Measurements from ENCODE around the gene IDUA.

IDUA gene

DNA sequence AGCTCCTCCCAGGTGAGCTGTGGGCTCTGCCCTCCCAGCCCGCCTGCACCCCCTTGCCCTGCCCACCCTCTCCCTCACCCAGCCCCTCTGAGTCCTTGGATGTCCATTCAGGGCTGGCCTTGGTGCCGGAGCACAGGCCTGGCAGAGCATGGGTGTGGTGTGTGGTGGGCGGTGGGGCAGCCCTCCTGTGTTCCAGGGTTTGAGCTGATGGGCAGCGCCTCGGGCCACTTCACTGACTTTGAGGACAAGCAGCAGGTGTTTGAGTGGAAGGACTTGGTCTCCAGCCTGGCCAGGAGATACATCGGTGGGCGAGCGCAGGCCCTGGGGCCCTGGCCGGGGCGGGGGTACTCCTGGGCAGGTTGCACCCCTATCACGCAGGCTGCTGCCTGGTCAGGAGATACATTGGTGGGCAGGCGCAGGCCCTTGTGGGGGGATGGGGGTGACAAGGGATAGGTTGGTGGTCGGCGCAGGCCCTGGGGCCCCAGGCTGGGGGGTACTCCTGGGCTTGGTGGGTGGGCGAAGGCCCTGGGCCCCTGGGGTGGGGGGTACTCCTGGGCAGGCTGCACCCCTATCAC, 13.9 kb downstream of the IDUA start:
- DNase-seq (ENCODE audit: extremely low spot score) = no peak
- CTCF ChIA-PET = no interaction called here
- POLR2A ChIA-PET = no interaction called here
- TF ChIP-seq ELF4 (IDR thresholded peaks at IDR 0.05) (no peak), NFRKB (IDR thresholded peaks at IDR 0.05) (no peak), FOXK2 (IDR thresholded peaks at IDR 0.05) (no peak), FOXA1 (IDR thresholded peaks at IDR 0.05) (no peak), L3MBTL2 (conservative IDR thresholded peaks at IDR 0.05) (no peak), SP1 (IDR thresholded peaks at IDR 0.05) (no peak), LEF1 (IDR thresholded peaks at IDR 0.05; ENCODE audit: borderline replicate concordance) (no peak), CTBP1 (IDR thresholded peaks at IDR 0.05; ENCODE audit: borderline replicate concordance) (no peak), TARDBP (IDR thresholded peaks at IDR 0.05) (no peak), ZNF384 (IDR thresholded peaks at IDR 0.05) (no peak), ARNT (IDR thresholded peaks at IDR 0.05) (no peak), HDGF (IDR thresholded peaks at IDR 0.05; ENCODE audit: borderline replicate concordance) (no peak), FOXM1 (IDR thresholded peaks at IDR 0.05; ENCODE audit: borderline replicate concordance) (no peak), SUZ12 (IDR thresholded peaks at IDR 0.05) (no peak), BHLHE40 (IDR thresholded peaks at IDR 0.05; ENCODE audit: borderline replicate concordance) (no peak)
- TF ChIP-seq, protein P1, sequence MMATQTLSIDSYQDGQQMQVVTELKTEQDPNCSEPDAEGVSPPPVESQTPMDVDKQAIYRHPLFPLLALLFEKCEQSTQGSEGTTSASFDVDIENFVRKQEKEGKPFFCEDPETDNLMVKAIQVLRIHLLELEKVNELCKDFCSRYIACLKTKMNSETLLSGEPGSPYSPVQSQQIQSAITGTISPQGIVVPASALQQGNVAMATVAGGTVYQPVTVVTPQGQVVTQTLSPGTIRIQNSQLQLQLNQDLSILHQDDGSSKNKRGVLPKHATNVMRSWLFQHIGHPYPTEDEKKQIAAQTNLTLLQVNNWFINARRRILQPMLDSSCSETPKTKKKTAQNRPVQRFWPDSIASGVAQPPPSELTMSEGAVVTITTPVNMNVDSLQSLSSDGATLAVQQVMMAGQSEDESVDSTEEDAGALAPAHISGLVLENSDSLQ (IDR thresholded peaks at IDR 0.05) = no peak

DNA sequence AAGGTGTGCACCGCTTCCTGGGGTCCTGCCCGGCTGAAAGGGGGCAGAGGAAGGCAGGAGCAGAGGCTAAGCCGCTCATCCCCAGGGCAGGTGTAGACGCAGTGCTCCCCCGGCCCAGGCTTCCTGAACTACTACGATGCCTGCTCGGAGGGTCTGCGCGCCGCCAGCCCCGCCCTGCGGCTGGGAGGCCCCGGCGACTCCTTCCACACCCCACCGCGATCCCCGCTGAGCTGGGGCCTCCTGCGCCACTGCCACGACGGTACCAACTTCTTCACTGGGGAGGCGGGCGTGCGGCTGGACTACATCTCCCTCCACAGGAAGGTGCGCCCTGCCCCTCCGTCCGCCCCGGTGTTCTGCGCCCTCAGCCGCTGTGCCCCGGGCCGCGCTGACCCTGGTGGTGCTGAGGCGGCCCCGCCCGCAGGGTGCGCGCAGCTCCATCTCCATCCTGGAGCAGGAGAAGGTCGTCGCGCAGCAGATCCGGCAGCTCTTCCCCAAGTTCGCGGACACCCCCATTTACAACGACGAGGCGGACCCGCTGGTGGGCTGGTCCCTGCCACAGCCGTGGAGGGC, 14.8 kb downstream of the IDUA start:
- TF ChIP-seq ELF4 (IDR thresholded peaks at IDR 0.05) = no peak
- no peak for TF ChIP-seq ZNF384 (IDR thresholded peaks at IDR 0.05)
- no peak for TF ChIP-seq TARDBP (IDR thresholded peaks at IDR 0.05)
- TF ChIP-seq LEF1 (IDR thresholded peaks at IDR 0.05; ENCODE audit: borderline replicate concordance) = no peak
- no peak for TF ChIP-seq FOXA1 (IDR thresholded peaks at IDR 0.05)
- TF ChIP-seq CTBP1 (IDR thresholded peaks at IDR 0.05; ENCODE audit: borderline replicate concordance) = no peak
- POLR2A ChIA-PET = no interaction called here
- no peak for DNase-seq (ENCODE audit: extremely low spot score)
- CTCF ChIA-PET = no interaction called here

DNA sequence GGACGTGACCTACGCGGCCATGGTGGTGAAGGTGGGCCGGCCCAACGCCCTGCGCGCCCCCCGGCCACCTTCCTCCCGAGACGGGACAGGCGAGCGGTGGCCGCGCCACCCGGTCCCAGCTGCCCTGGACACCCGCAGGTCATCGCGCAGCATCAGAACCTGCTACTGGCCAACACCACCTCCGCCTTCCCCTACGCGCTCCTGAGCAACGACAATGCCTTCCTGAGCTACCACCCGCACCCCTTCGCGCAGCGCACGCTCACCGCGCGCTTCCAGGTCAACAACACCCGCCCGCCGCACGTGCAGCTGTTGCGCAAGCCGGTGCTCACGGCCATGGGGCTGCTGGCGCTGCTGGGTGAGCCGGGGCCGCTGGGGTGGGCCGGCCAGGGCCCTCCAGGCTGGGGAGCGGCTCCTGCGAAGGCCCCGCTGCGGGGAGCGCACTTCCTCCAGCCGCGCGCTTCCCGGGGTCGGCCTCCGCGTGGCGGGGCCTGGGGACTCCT, 15.3 kb downstream of the IDUA start:
- DNase-seq (ENCODE audit: extremely low spot score) = no peak
- CTCF ChIA-PET = no interaction called here
- no peak for TF ChIP-seq L3MBTL2 (conservative IDR thresholded peaks at IDR 0.05)
- TF ChIP-seq FOXM1 (IDR thresholded peaks at IDR 0.05; ENCODE audit: borderline replicate concordance) = no peak
- POLR2A ChIA-PET = no interaction called here

DNA sequence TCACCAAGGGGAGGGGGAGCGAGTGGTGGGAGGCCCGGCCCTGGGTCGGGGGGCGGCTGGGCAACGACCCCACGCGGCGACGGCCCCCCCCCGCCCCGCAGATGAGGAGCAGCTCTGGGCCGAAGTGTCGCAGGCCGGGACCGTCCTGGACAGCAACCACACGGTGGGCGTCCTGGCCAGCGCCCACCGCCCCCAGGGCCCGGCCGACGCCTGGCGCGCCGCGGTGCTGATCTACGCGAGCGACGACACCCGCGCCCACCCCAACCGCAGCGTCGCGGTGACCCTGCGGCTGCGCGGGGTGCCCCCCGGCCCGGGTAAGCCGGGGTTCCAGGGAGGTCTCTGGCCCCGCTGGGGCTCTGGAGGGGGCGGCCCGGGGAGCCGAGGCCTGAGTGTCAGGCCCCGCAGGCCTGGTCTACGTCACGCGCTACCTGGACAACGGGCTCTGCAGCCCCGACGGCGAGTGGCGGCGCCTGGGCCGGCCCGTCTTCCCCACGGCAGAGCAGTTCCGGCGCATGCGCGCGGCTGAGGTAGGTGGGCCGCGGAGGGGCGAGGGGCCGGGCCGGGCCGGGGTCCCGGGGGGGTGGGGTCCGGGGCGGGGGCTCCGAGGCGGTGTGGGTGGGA, 15.9 kb downstream of the IDUA start:
- DNase-seq (ENCODE audit: extremely low spot score) = no peak
- no peak for TF ChIP-seq FOXK2 (IDR thresholded peaks at IDR 0.05)
- TF ChIP-seq CTBP1 (IDR thresholded peaks at IDR 0.05; ENCODE audit: borderline replicate concordance) = no peak
- TF ChIP-seq BHLHE40 (IDR thresholded peaks at IDR 0.05; ENCODE audit: borderline replicate concordance) = no peak
- no peak for TF ChIP-seq ARNT (IDR thresholded peaks at IDR 0.05)
- TF ChIP-seq FOXM1 (IDR thresholded peaks at IDR 0.05; ENCODE audit: borderline replicate concordance) = no peak
- no peak for TF ChIP-seq SUZ12 (IDR thresholded peaks at IDR 0.05)
- TF ChIP-seq NFRKB (IDR thresholded peaks at IDR 0.05) = no peak
- POLR2A ChIA-PET = no interaction called here
- CTCF ChIA-PET = no interaction called here

DNA sequence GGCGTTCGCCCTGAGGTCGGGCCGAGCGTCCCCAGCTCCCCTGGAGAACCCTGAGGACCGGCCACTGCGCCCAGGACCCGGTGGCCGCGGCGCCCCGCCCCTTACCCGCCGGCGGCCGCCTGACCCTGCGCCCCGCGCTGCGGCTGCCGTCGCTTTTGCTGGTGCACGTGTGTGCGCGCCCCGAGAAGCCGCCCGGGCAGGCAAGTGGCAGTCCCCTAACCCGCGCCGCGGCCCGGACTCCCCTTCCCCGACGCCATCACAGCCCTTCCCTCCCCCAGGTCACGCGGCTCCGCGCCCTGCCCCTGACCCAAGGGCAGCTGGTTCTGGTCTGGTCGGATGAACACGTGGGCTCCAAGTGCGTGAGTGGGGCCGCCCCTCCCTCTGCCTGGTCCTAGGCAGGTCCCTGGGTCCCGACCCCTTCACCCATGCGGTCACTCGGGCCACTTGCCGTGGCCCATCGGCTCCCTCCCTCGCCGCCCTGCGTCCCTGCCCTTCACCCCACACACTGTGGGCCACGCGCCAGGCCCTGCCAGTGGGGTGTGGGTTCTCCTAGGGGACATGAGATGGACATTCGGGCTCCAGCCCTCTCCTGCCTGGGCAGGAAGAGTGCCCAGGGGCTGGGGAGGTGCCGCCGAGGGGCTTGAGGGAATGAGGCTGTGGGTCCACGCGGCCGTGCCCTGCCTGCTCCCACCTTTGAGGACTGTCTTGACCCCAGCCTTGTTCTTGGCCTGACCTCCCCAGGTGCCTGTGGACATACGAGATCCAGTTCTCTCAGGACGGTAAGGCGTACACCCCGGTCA, 16.6 kb downstream of the IDUA start:
- TF ChIP-seq SUZ12 (IDR thresholded peaks at IDR 0.05) = no peak
- no peak for TF ChIP-seq BHLHE40 (IDR thresholded peaks at IDR 0.05; ENCODE audit: borderline replicate concordance)
- no peak for TF ChIP-seq ZNF384 (IDR thresholded peaks at IDR 0.05)
- TF ChIP-seq FOXM1 (IDR thresholded peaks at IDR 0.05; ENCODE audit: borderline replicate concordance) = no peak
- TF ChIP-seq SP1 (IDR thresholded peaks at IDR 0.05) = no peak
- TF ChIP-seq ELF4 (IDR thresholded peaks at IDR 0.05) = no peak
- CTCF ChIA-PET = no interaction called here
- POLR2A ChIA-PET = no interaction called here
- no peak for DNase-seq (ENCODE audit: extremely low spot score)

DNA sequence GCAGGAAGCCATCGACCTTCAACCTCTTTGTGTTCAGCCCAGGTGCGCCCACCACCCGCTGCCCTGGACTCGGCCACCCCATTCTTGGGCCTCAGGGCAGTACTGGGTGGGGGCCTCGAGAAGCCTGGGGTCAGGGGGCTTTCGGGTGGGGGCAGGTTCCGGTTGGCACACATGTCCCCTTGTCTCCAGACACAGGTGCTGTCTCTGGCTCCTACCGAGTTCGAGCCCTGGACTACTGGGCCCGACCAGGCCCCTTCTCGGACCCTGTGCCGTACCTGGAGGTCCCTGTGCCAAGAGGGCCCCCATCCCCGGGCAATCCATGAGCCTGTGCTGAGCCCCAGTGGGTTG, 17.2 kb downstream of the IDUA start:
- TF ChIP-seq L3MBTL2 (conservative IDR thresholded peaks at IDR 0.05) (no peak), TARDBP (IDR thresholded peaks at IDR 0.05) (no peak), ELF4 (IDR thresholded peaks at IDR 0.05) (no peak), SP1 (IDR thresholded peaks at IDR 0.05) (no peak), BHLHE40 (IDR thresholded peaks at IDR 0.05; ENCODE audit: borderline replicate concordance) (no peak), FOXK2 (IDR thresholded peaks at IDR 0.05) (no peak), LEF1 (IDR thresholded peaks at IDR 0.05; ENCODE audit: borderline replicate concordance) (no peak), ZNF384 (IDR thresholded peaks at IDR 0.05) (no peak), NFRKB (IDR thresholded peaks at IDR 0.05) (no peak), HDGF (IDR thresholded peaks at IDR 0.05; ENCODE audit: borderline replicate concordance) (no peak), FOXM1 (IDR thresholded peaks at IDR 0.05; ENCODE audit: borderline replicate concordance) (no peak), FOXA1 (IDR thresholded peaks at IDR 0.05) (no peak), SUZ12 (IDR thresholded peaks at IDR 0.05) (no peak), CTBP1 (IDR thresholded peaks at IDR 0.05; ENCODE audit: borderline replicate concordance) (no peak), ARNT (IDR thresholded peaks at IDR 0.05) (no peak)
- TF ChIP-seq, protein P1 (IDR thresholded peaks at IDR 0.05) = no peak
- no peak for DNase-seq (ENCODE audit: extremely low spot score)
- ChIA-PET CTCF (interaction anchor here (0.5 kb wide), 1 partner anchor 72 kb away, joined by 3 read pairs; no protein-coding TSS in a partner anchor), POLR2A (no interaction called here)
